Measurements from ENCODE around the gene HNRNPA0.

DNA sequence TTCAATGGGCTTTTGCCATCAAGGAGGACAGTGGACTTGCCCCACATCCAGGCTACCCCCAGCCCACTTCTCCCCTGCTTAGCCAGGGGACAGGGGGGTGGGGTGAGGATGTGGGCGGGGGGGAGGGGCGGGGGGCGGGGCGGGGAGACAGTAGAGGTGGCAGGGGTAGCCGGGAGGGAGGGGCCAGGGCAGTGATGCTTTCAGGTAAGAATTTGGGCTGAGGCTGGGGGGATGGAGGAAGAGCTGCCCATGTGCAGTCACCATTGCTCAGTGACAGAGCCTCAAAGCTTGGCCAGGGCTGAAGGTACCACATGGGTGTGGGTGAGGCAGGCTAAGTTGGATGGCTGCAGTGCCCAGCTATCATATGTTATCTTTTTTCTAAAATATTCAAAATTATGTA is 40.7 kb upstream of the HNRNPA0 start:
- TF ChIP-seq, protein P1, sequence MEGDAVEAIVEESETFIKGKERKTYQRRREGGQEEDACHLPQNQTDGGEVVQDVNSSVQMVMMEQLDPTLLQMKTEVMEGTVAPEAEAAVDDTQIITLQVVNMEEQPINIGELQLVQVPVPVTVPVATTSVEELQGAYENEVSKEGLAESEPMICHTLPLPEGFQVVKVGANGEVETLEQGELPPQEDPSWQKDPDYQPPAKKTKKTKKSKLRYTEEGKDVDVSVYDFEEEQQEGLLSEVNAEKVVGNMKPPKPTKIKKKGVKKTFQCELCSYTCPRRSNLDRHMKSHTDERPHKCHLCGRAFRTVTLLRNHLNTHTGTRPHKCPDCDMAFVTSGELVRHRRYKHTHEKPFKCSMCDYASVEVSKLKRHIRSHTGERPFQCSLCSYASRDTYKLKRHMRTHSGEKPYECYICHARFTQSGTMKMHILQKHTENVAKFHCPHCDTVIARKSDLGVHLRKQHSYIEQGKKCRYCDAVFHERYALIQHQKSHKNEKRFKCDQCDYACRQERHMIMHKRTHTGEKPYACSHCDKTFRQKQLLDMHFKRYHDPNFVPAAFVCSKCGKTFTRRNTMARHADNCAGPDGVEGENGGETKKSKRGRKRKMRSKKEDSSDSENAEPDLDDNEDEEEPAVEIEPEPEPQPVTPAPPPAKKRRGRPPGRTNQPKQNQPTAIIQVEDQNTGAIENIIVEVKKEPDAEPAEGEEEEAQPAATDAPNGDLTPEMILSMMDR (IDR thresholded peaks at IDR 0.05; ENCODE audit: insufficient read depth, low read length, poor library complexity, severe bottlenecking), result no peak
- TF ChIP-seq EZH2phosphoT487 (conservative IDR thresholded peaks at IDR 0.05; ENCODE audit: low read length), result no peak
